HEK293 (cell line): ENCODE measurements around the gene CTAGE6.
A peak's percentile ranks its signal among the peaks of the same experiment; 100 is the strongest.
"Not testable (repeated sequence)": the region's sequence is repeated elsewhere in the genome, so short reads cannot be mapped to it uniquely, and the experiment has no call there.

Experiments
- CTCF ChIA-PET: fragments of 350-600 bp; formaldehyde crosslinking; extraction: SDS; loops from one replicate; lab custom pipeline; 2021; ENCODE audit warnings: antibody characterized with exemption; lab: Yijun Ruan, JAX
- POLR2A ChIA-PET: fragments of 300-600 bp; formaldehyde crosslinking; extraction: SDS; loops from one replicate; lab custom pipeline; 2020; ENCODE audit warnings: antibody characterized with exemption, inconsistent platforms; lab: Yijun Ruan, JAX
- H3K27ac ChIP-seq: fragments of 200-500 bp; sonication (Bioruptor generic); 2 replicates; pipeline ENCODE4 v1.5.1; 2014; ENCODE audit warnings: low read depth, low read length, control low read depth, inconsistent platforms; ENCODE audit errors: extremely low read depth
- H3K36me3 ChIP-seq, 2 experiments: fragments of 200-500 bp in 1 of 2; sonication (Bioruptor generic) in 1 of 2; 1 replicate in 1 of 2; 2 replicates in 1 of 2; pipeline ENCODE4 v1.5.1; 2014 to 2017; ENCODE audit warnings: inconsistent platforms in 2 of 2, low read length in 2 of 2; ENCODE audit not compliant: control insufficient read depth in 2 of 2, insufficient read depth in 1 of 2
- H3K4me1 ChIP-seq: fragments of 200-500 bp; sonication (Bioruptor generic); 2 replicates; pipeline ENCODE4 v1.5.1; 2014; ENCODE audit warnings: mild to moderate bottlenecking, low read length, inconsistent platforms; ENCODE audit not compliant: control insufficient read depth, insufficient read depth
- H3K4me3 ChIP-seq: 2 replicates; pipeline ENCODE4 v1.5.1; 2011; ENCODE audit warnings: low read depth, mild to moderate bottlenecking, control low read depth, low read length, moderate library complexity
- H3K9me3 ChIP-seq: fragments of 200-500 bp; sonication (Bioruptor generic); 2 replicates; pipeline ENCODE4 v1.5.1; 2014; ENCODE audit warnings: low read depth, low read length, inconsistent platforms; ENCODE audit not compliant: control insufficient read depth, insufficient read depth
- GLI2 ChIP-seq: fragments of 450-650 bp; formaldehyde crosslinking; IDR thresholded peaks from 2 replicates; pipeline ENCODE4; 2017; ENCODE audit warnings: missing biosample characterization, missing genetic modification characterization, low read depth, borderline replicate concordance
- PRDM1 ChIP-seq: fragments of 450-650 bp; formaldehyde crosslinking; IDR thresholded peaks from 2 replicates; pipeline ENCODE4; 2016; ENCODE audit warnings: missing biosample characterization, missing genetic modification characterization
- SP2 ChIP-seq: fragments of 450-650 bp; formaldehyde crosslinking; IDR thresholded peaks from 2 replicates; pipeline ENCODE4 v1.5.1; 2016; ENCODE audit warnings: missing biosample characterization, missing genetic modification characterization
- YY2 ChIP-seq: fragments of 450-650 bp; formaldehyde crosslinking; IDR thresholded peaks from 2 replicates; pipeline ENCODE4 v1.5.1; 2016; ENCODE audit warnings: missing biosample characterization, missing genetic modification characterization
- ZBTB17 ChIP-seq: fragments of 450-650 bp; formaldehyde crosslinking; IDR thresholded peaks from 2 replicates; pipeline ENCODE4 v1.5.1; 2016; ENCODE audit warnings: missing biosample characterization, missing genetic modification characterization
- ZBTB8A ChIP-seq: fragments of 450-650 bp; formaldehyde crosslinking; IDR thresholded peaks from 2 replicates; pipeline ENCODE4 v1.5.1; 2016; ENCODE audit warnings: missing biosample characterization, missing genetic modification characterization
- ZNF112 ChIP-seq: fragments of 450-650 bp; formaldehyde crosslinking; IDR thresholded peaks from 2 replicates; pipeline ENCODE4 v1.5.0; 2017; ENCODE audit warnings: missing biosample characterization, missing genetic modification characterization
- ZNF133 ChIP-seq: fragments of 450-650 bp; formaldehyde crosslinking; IDR thresholded peaks from 2 replicates; pipeline ENCODE4 v1.5.1; 2016; ENCODE audit warnings: missing biosample characterization, missing genetic modification characterization
- ZNF155 ChIP-seq: fragments of 450-650 bp; formaldehyde crosslinking; IDR thresholded peaks from 2 replicates; pipeline ENCODE4 v1.5.1; 2016; ENCODE audit warnings: missing biosample characterization, missing genetic modification characterization
- ZNF24 ChIP-seq: fragments of 450-650 bp; formaldehyde crosslinking; IDR thresholded peaks from 2 replicates; pipeline ENCODE4 v1.5.1; 2016; ENCODE audit warnings: missing biosample characterization, missing genetic modification characterization
- ZNF473 ChIP-seq: fragments of 450-650 bp; formaldehyde crosslinking; IDR thresholded peaks from 2 replicates; pipeline ENCODE4 v1.5.1; 2017; ENCODE audit warnings: missing biosample characterization, missing genetic modification characterization
- ZNF654 ChIP-seq: fragments of 450-650 bp; formaldehyde crosslinking; IDR thresholded peaks from 2 replicates; pipeline ENCODE4 v1.5.1; 2016; ENCODE audit warnings: low read depth, missing biosample characterization, missing genetic modification characterization
- ZSCAN4 ChIP-seq: fragments of 450-650 bp; formaldehyde crosslinking; IDR thresholded peaks from 2 replicates; pipeline ENCODE4 v1.5.1; 2017; ENCODE audit warnings: missing biosample characterization, missing genetic modification characterization
- TF ChIP-seq, protein P1 (sequence below): fragments of 450-650 bp; formaldehyde crosslinking; IDR thresholded peaks from 2 replicates; pipeline ENCODE4 v1.5.1; 2017; ENCODE audit warnings: missing biosample characterization, missing genetic modification characterization
- TF ChIP-seq, protein P2 (sequence below): fragments of 450-650 bp; formaldehyde crosslinking; IDR thresholded peaks from 2 replicates; pipeline ENCODE4 v1.5.1; 2016; ENCODE audit warnings: missing biosample characterization, missing genetic modification characterization

Gene CTAGE6

DNA sequence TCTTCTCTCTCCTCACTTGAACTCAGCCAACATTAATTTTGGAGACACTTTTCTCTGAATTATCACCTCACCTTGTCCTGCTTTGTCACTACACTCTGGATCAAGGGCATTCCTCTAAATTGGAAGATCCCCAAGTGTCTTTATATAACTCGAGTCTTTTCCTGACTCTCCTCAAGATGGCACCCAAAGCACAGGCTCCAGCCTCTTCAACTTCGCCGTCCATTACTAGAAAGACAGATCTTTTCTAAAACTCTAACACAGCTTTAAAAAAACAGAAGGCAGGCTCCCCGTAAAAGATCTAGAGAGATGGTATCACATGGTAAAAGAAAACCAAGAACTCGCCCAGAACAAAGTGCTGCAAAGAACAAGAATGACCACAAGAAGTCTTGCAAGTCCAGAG, 8.2 kb upstream of the CTAGE6 start:
- CTCF ChIA-PET, H3K9me3 ChIP-seq, POLR2A ChIA-PET, H3K27ac ChIP-seq, H3K4me3 ChIP-seq, H3K4me1 ChIP-seq, H3K36me3 ChIP-seq: not testable (repeated sequence)

DNA sequence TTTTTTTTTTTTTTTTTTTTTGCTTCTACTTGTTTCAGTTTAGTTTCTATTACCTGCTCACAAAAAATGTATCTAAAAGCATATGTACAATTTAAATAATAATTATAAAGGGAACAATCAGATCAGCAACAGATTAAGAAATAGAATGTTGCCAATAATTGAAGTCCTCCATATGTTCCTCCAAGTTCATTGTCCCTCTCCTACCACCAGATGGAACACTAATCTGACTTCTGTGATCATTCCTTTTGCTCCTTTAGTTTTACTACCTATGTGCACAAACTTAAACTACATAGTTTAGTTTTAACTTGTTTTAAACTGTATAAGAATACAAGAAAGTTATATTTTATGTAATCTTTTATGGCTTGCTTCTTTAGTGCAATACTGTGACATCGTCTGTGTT, 5.6 kb upstream of the CTAGE6 start:
- H3K9me3 ChIP-seq, H3K36me3 ChIP-seq, H3K27ac ChIP-seq, H3K4me3 ChIP-seq, H3K4me1 ChIP-seq, POLR2A ChIA-PET, CTCF ChIA-PET: not testable (repeated sequence)

DNA sequence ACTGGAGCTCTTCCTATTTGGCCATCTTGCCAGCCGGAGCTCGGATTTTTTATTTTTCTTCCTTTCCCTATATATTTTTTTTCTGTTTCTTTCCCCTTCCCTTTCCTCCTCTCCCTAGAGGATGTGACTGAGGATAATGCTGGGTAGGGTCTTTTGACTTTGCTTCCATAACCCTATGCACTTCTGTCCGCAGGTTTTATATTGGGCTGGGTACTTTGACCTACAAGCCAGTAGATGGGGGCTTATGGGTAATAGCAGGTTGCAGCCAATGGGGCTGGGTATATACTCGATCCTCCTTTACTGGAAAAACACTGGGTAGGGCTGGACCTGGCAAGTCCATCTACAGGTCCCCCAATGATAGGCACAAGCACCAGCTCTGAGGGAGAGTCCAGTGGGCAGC, 12.2 kb downstream of the CTAGE6 start:
- H3K4me1 ChIP-seq, H3K27ac ChIP-seq, H3K4me3 ChIP-seq, CTCF ChIA-PET, H3K9me3 ChIP-seq, H3K36me3 ChIP-seq, POLR2A ChIA-PET: not testable (repeated sequence)

- H3K4me3 ChIP-seq, H3K27ac ChIP-seq, H3K4me1 ChIP-seq, H3K9me3 ChIP-seq, H3K36me3 ChIP-seq, POLR2A ChIA-PET: not testable (repeated sequence)
- TF ChIP-seq ZNF654 (tag by site-specific recombination) = peak; percentile 81
- CTCF ChIA-PET = interaction anchor here (0.5 to 1.4 kb wide), 8 partner anchors 9 to 1967 kb away, joined by 3 to 7 read pairs (median 4); no protein-coding TSS in a partner anchor
Observed at GRCh38 chr7:143737037-143737819, 20.3 kb downstream of the CTAGE6 start.

- H3K9me3 ChIP-seq = no peaks in the 10 kb centered on the region
- no peaks in the 10 kb centered on the region for H3K4me1 ChIP-seq
- no peak overlapping the region for H3K27ac ChIP-seq
- ChIA-PET CTCF (interaction anchor here (0.6 to 1.3 kb wide), 2 partner anchors 255 to 392 kb away, joined by 3 to 7 read pairs; no protein-coding TSS in a partner anchor), POLR2A (no interaction called here)
- H3K4me3 ChIP-seq = no peak overlapping the region
- no peaks in the 10 kb centered on the region for H3K36me3 ChIP-seq
- TF ChIP-seq PRDM1 (tag by site-specific recombination) = no peak
- no peak for TF ChIP-seq ZNF473
- TF ChIP-seq, protein P1, sequence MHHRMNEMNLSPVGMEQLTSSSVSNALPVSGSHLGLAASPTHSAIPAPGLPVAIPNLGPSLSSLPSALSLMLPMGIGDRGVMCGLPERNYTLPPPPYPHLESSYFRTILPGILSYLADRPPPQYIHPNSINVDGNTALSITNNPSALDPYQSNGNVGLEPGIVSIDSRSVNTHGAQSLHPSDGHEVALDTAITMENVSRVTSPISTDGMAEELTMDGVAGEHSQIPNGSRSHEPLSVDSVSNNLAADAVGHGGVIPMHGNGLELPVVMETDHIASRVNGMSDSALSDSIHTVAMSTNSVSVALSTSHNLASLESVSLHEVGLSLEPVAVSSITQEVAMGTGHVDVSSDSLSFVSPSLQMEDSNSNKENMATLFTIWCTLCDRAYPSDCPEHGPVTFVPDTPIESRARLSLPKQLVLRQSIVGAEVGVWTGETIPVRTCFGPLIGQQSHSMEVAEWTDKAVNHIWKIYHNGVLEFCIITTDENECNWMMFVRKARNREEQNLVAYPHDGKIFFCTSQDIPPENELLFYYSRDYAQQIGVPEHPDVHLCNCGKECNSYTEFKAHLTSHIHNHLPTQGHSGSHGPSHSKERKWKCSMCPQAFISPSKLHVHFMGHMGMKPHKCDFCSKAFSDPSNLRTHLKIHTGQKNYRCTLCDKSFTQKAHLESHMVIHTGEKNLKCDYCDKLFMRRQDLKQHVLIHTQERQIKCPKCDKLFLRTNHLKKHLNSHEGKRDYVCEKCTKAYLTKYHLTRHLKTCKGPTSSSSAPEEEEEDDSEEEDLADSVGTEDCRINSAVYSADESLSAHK (tag by site-specific recombination) = no peak
- no peak for TF ChIP-seq ZNF24 (tag by site-specific recombination)
- no peak for TF ChIP-seq ZNF155 (tag by site-specific recombination)
- TF ChIP-seq ZNF133 (tag by site-specific recombination) = no peak
- TF ChIP-seq SP2 = no peak
- TF ChIP-seq ZNF112 (tag by site-specific recombination) = no peak
- TF ChIP-seq ZBTB8A (tag by site-specific recombination) = no peak
- TF ChIP-seq ZSCAN4 (tag by site-specific recombination) = no peak
- TF ChIP-seq ZBTB17 (tag by site-specific recombination) = no peak
- no peak for TF ChIP-seq YY2 (tag by site-specific recombination)
- no peak for TF ChIP-seq GLI2 (tag by site-specific recombination)
- TF ChIP-seq, protein P2, sequence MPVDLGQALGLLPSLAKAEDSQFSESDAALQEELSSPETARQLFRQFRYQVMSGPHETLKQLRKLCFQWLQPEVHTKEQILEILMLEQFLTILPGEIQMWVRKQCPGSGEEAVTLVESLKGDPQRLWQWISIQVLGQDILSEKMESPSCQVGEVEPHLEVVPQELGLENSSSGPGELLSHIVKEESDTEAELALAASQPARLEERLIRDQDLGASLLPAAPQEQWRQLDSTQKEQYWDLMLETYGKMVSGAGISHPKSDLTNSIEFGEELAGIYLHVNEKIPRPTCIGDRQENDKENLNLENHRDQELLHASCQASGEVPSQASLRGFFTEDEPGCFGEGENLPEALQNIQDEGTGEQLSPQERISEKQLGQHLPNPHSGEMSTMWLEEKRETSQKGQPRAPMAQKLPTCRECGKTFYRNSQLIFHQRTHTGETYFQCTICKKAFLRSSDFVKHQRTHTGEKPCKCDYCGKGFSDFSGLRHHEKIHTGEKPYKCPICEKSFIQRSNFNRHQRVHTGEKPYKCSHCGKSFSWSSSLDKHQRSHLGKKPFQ (tag by site-specific recombination) = no peak
Observed at GRCh38 chr7:143735962-143736361, 21.5 kb downstream of the CTAGE6 start.
